Effector memory CD8-positive, alpha-beta T cell (primary cell): ENCODE data around the gene DRC1.

Experiments used
- ATAC-seq: fragments of 150-1000 bp; cut with Tn5 transposase; replicated peaks from 2 replicates; pipeline ENCODE4 v1.10.0; 2021; ENCODE audit warnings: mild to moderate bottlenecking, moderate library complexity
- DNase-seq, 3 experiments: peaks; one replicate each; pipeline ENCODE4 v3.0.0; 2021
- H3K27ac Mint-ChIP-seq, 2 donors: one replicate each; pipeline ENCODE4 v1.8.0; 2022; ENCODE audit warnings: mild to moderate bottlenecking in 2 of 2, mixed read lengths in 2 of 2, moderate library complexity in 2 of 2
- H3K27me3 Mint-ChIP-seq, 2 donors: one replicate each; pipeline ENCODE4 v1.8.0; 2022; ENCODE audit warnings: mixed read lengths in 2 of 2
- H3K36me3 Mint-ChIP-seq: one replicate; pipeline ENCODE4 v1.8.0; 2022; ENCODE audit warnings: mild to moderate bottlenecking, moderate library complexity, mixed read lengths; ENCODE audit not compliant: insufficient read depth
- H3K4me1 Mint-ChIP-seq, 2 donors: one replicate each; pipeline ENCODE4 v1.8.0; 2022; ENCODE audit warnings: low read depth in 2 of 2, mixed read lengths in 2 of 2
- H3K4me3 Mint-ChIP-seq, 2 donors: one replicate each; pipeline ENCODE4 v1.8.0; 2022; ENCODE audit warnings: mild to moderate bottlenecking in 2 of 2, mixed read lengths in 2 of 2, moderate library complexity in 2 of 2
- H3K9me3 Mint-ChIP-seq, 2 donors: one replicate each; pipeline ENCODE4 v1.8.0; 2022; ENCODE audit warnings: mixed read lengths in 2 of 2

The DRC1 gene

DNA sequence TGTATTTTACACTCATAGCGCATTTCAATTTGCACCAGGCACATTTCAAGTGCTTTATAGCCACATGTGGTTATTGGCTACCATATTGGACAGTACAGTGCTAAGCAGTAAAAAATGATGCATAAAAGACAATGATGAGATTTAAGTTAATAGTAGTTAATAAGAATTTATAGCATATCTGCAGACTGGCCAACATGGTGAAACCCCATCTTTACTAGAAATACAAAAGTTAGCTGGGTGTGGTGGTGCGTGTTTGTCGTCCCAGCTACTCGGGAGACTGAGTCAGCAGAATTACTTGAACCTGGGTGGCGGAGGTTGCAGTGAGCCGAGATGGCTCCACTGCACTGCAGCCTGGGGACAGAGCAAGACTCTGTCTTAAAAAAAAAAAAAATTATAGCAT, 9.7 kb downstream of the DRC1 start:
- Mint-ChIP-seq H3K4me1 (peaks cover 0 to 5% of the 10 kb centered on the region in 2 donors), H3K9me3 (no peaks in the 10 kb centered on the region), H3K27ac (no peak overlapping the region), H3K27me3 (peaks cover 19 to 23% of the 10 kb centered on the region in 2 donors), H3K4me3 (peak overlapping the region in 1 of 2 donors; percentile 69), H3K36me3 (no peaks in the 10 kb centered on the region)
- DNase-seq (no peak), ATAC-seq (no peak)

- H3K27ac Mint-ChIP-seq = peak overlapping the region in 1 of 2 donors; percentile 2
- H3K36me3 Mint-ChIP-seq = no peaks in the 10 kb centered on the region
- ATAC-seq = peak; percentile 24
- peak overlapping the region; percentile 0 to 69 for H3K4me3 Mint-ChIP-seq
- DNase-seq = no peak
- peaks cover 0 to 5% of the 10 kb centered on the region in 2 donors for H3K4me1 Mint-ChIP-seq
- H3K27me3 Mint-ChIP-seq = peaks cover 13 to 18% of the 10 kb centered on the region in 2 donors
- no peaks in the 10 kb centered on the region for H3K9me3 Mint-ChIP-seq
These were observed 10.5 kb downstream of the DRC1 start for GRCh38 chr2:26412091-26412673.

DNA sequence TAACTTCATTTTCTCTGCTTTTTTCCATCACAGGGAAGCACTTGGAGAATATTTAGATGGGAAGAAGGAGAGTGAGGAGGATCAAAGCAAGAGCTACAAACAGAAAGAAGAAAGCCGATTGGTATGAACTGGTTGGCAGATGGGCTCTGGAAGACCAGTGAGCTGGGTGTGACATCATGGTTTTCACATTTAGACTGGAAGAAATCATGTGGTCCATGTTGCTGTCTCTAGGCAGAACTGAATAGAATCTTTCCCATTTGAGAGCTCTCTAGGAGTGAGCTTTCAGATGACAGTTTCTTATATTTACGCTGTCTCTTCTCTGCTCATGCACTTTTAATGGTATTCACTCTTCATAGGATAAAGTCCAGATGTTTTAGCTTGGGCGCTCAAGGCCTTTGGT, 12.6 kb downstream of the DRC1 start:
- H3K4me3 Mint-ChIP-seq = no peak overlapping the region
- peaks cover 0 to 5% of the 10 kb centered on the region in 2 donors for H3K4me1 Mint-ChIP-seq
- H3K9me3 Mint-ChIP-seq = no peaks in the 10 kb centered on the region
- H3K27ac Mint-ChIP-seq = no peak overlapping the region
- H3K27me3 Mint-ChIP-seq = peaks cover 0 to 12% of the 10 kb centered on the region in 2 donors
- ATAC-seq (no peak), DNase-seq (no peak)
- H3K36me3 Mint-ChIP-seq = no peaks in the 10 kb centered on the region

GRCh38 chr2:26421961-26422360, 20.2 kb downstream of the DRC1 start:
- no peak for DNase-seq
- Mint-ChIP-seq H3K4me3 (no peak overlapping the region), H3K4me1 (no peaks in the 10 kb centered on the region), H3K36me3 (no peaks in the 10 kb centered on the region), H3K27ac (no peak overlapping the region), H3K27me3 (peaks cover 0 to 6% of the 10 kb centered on the region in 2 donors), H3K9me3 (peaks cover 0 to 1% of the 10 kb centered on the region in 2 donors)
- no peak for ATAC-seq

- DNase-seq (no peak), ATAC-seq (no peak)
- Mint-ChIP-seq H3K27me3 (peaks cover 7 to 8% of the 10 kb centered on the region in 2 donors), H3K9me3 (peaks cover 0 to 1% of the 10 kb centered on the region in 2 donors), H3K27ac (no peak overlapping the region), H3K4me1 (no peaks in the 10 kb centered on the region), H3K4me3 (no peak overlapping the region), H3K36me3 (no peaks in the 10 kb centered on the region)
These were observed 21.4 kb downstream of the DRC1 start for GRCh38 chr2:26422947-26423629.

DNA sequence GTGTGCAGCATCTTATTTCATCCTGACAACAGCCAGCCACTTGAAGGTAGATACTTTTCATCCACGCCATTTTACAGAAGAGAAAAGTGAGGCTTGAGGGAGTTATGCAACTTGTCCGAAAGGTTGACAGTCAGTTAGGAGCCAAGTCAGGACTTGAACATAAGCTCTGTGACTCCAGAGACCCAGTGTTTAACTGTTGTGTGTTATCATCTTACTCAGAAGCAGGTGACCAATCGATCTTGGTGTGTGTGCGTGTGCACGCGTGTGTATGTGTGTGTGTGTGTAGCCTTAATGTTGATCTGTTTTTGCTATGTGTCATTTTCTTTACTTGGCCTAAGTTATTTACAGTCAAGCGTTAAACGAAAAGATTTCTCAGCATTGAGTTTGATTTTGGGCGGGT, 22.0 kb downstream of the DRC1 start:
- ATAC-seq (no peak), DNase-seq (no peak)
- Mint-ChIP-seq H3K27ac (no peak overlapping the region), H3K4me1 (no peaks in the 10 kb centered on the region), H3K9me3 (peaks cover 0 to 1% of the 10 kb centered on the region in 2 donors), H3K27me3 (peaks cover 5 to 7% of the 10 kb centered on the region in 2 donors), H3K4me3 (no peak overlapping the region), H3K36me3 (no peaks in the 10 kb centered on the region)

- Mint-ChIP-seq H3K36me3 (no peaks in the 10 kb centered on the region), H3K27ac (no peak overlapping the region), H3K9me3 (peaks cover 0 to 1% of the 10 kb centered on the region in 2 donors), H3K4me3 (no peak overlapping the region), H3K4me1 (no peaks in the 10 kb centered on the region), H3K27me3 (peaks cover 5 to 7% of the 10 kb centered on the region in 2 donors)
- no peak for ATAC-seq
- DNase-seq = no peak
These were observed 22.5 kb downstream of the DRC1 start for GRCh38 chr2:26424221-26424620.

DNA sequence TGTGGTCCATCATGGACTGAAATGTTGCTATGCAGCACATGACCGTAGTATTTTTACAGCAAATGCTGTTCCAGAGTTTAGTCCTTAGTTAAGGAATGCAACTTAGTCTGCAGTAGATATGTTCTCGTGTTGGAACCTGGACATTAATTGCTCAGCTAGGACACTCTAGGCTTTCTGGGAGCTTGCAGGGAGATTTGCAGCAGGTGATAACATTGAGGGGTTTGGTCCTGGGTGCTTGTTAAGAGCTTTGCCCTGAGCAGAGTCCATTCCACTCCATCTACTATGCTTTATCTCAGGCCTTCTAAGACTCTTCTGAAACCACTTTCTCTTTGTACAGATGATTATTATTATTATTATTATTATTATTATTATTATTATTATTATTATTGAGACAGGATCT, 27.1 kb downstream of the DRC1 start:
- Mint-ChIP-seq H3K36me3 (peaks cover 4% of the 10 kb centered on the region), H3K9me3 (peaks cover 0 to 1% of the 10 kb centered on the region in 2 donors)
- no peak for ATAC-seq

DNA sequence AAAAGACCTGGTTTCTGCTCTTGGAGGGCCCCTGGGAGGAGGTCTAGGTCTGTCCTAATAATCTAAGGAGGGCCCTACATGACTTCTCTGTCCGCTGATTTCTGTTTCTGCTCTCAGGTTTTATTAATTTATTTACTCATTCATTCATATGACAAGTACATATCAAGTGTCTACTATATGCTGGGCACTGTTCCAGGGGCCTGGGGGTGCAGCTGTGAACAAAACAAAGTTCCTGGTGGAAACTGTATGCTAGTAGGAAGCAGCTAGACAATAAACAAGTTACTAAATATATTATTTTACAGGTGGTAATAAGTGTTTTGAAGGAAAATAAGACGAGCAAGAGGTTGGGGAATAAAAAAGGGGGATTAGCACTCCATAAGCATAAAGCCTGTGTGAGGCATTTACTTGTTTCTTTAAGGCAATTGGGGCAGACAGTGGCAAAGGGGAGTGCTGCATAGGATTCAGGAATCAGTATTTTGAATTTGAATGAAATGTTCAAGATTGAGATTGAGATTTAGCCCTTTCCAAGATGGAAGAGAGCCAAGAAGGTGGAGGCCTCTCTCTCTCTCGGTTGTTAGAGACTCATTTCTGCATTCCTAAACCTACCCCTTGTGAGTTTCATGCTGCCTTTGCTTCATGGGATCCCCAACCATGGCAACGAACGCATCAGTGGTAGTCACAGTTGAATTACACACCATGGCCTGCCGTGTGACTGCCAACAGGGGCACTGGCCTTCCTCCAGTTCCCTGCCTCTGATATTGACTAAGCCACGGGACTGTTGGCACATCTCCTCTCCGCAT, 28.3 kb downstream of the DRC1 start:
- H3K4me1 Mint-ChIP-seq = no peaks in the 10 kb centered on the region

More for the DNA sequence above, 27.1 kb downstream of the DRC1 start:
- H3K27me3 Mint-ChIP-seq = peaks cover 30 to 34% of the 10 kb centered on the region in 2 donors
- H3K27ac Mint-ChIP-seq = no peak overlapping the region
- H3K4me3 Mint-ChIP-seq = no peak overlapping the region
- DNase-seq = no peak
- H3K4me1 Mint-ChIP-seq = no peaks in the 10 kb centered on the region

DNA sequence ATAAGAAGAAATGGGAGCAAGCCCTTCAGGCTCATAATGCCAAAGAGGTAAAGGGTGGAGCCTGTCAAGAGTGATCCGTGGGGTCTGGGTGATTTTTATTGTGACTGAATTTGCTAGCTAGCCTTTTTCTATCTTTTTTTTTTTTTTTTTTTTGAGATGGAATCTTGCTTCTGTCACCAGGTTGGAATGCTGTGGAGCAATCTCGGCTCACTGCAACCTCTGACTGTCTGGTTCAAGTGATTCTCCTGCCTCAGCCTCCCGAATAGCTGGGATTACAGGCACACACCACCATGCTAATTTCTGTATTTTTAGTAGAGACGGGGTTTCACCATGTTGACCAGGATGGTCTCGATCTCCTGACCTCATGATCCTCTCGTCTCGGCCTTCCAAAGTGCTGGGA, 29.1 kb downstream of the DRC1 start:
- Mint-ChIP-seq H3K36me3 (peaks cover 4% of the 10 kb centered on the region), H3K4me1 (no peaks in the 10 kb centered on the region), H3K9me3 (no peaks in the 10 kb centered on the region), H3K4me3 (no peak overlapping the region), H3K27ac (no peak overlapping the region), H3K27me3 (peaks cover 30 to 34% of the 10 kb centered on the region in 2 donors)
- DNase-seq = no peak
- no peak for ATAC-seq

More for the DNA sequence above, 28.3 kb downstream of the DRC1 start:
- Mint-ChIP-seq H3K27ac (no peak overlapping the region), H3K9me3 (peaks cover 0 to 1% of the 10 kb centered on the region in 2 donors), H3K27me3 (peaks cover 30 to 34% of the 10 kb centered on the region in 2 donors), H3K4me3 (no peak overlapping the region), H3K36me3 (peaks cover 4% of the 10 kb centered on the region)
- DNase-seq (no peak), ATAC-seq (no peak)

DNA sequence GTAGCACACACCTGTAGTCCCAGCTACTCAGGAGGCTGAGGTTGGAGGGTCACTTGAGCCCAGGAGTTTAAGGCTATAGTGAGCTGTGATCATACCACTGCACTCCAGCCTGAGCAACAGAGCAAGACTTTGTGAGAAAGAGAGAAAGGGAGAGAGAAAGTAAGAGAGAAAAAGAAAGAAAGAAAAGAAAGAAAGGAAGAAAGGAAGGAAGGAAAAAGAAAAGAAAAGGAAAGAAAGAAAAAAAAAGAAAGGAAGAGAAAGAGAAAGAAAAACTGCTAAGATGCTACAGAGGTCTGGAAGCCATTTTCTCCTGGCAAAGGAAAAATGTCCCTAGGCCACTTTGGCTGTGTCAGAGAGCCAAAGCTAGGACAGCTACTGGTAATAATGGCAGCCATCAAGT, 30.6 kb downstream of the DRC1 start:
- no peak overlapping the region for H3K4me3 Mint-ChIP-seq
- H3K9me3 Mint-ChIP-seq = no peaks in the 10 kb centered on the region
- DNase-seq (no peak), ATAC-seq (no peak)
- no peaks in the 10 kb centered on the region for H3K4me1 Mint-ChIP-seq
- H3K27me3 Mint-ChIP-seq = peaks cover 30 to 34% of the 10 kb centered on the region in 2 donors
- no peak overlapping the region for H3K27ac Mint-ChIP-seq
- peaks cover 4% of the 10 kb centered on the region for H3K36me3 Mint-ChIP-seq

- Mint-ChIP-seq H3K4me3 (no peak overlapping the region), H3K36me3 (peaks cover 4% of the 10 kb centered on the region), H3K27me3 (peaks cover 26 to 29% of the 10 kb centered on the region in 2 donors), H3K4me1 (no peaks in the 10 kb centered on the region), H3K9me3 (no peaks in the 10 kb centered on the region), H3K27ac (no peak overlapping the region)
- DNase-seq (no peak), ATAC-seq (no peak)
These were observed 31.1 kb downstream of the DRC1 start for GRCh38 chr2:26432859-26433258.

DNA sequence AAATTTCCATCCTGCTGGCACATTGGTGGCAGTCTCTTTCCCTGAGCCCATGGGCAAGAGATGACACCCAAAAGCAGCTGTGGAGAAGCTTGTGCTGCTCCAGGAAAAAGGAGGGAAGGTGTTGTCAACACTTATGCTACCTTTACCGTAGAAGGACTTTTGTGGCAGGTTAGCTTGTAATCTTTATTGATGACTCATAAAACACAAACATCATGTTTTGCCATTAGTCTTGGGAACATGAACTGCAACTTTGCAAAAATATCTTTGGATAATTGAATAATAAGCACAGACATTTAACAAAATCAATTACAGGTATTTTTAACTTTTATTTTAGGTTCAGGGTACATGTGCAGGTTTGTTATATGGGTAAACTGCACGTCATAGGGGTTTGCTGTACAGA, 33.4 kb downstream of the DRC1 start:
- no peak overlapping the region for H3K27ac Mint-ChIP-seq
- peaks cover 0 to 1% of the 10 kb centered on the region in 2 donors for H3K4me1 Mint-ChIP-seq
- peaks cover 27 to 30% of the 10 kb centered on the region in 2 donors for H3K27me3 Mint-ChIP-seq
- no peak for ATAC-seq
- H3K4me3 Mint-ChIP-seq = no peak overlapping the region
- H3K36me3 Mint-ChIP-seq = peaks cover 4% of the 10 kb centered on the region
- DNase-seq = no peak
- no peaks in the 10 kb centered on the region for H3K9me3 Mint-ChIP-seq
